ENCODE data around the gene SEL1L. TPM values are rescaled to one million over a fixed set of nuclear protein-coding genes. Genes with fewer than 3 reads are reported as not detected.
A peak's percentile ranks its signal among the peaks of the same experiment; 100 is the strongest.

The SEL1L gene
- total and polyA plus RNA-seq, 2 of the 13 experiments (the other 11 are each of a cell fraction or from before 2014, with no cell fraction given), result 15.3 to 61.0 TPM

GRCh38 chr14:81516986-81517797 is 16.5 kb downstream of the SEL1L start (continued):
- TF ChIP-seq HIC2 (CRISPR knock-in tag; IDR thresholded peaks at IDR 0.05; ENCODE audit: low read depth), result no peak
- TF ChIP-seq ZNF704 (CRISPR knock-in tag; IDR thresholded peaks at IDR 0.05; ENCODE audit: borderline replicate concordance), result no peak
- TF ChIP-seq NCOA2 (CRISPR knock-in tag; IDR thresholded peaks at IDR 0.05), result peak; percentile 47; the same call in 1 of the 2 replicates
- TF ChIP-seq THAP9 (CRISPR knock-in tag; IDR thresholded peaks at IDR 0.05; ENCODE audit: borderline replicate concordance), result no peak
- 0 out of 2 replicates have a peak, but pooled peaks have one; percentile 24 for TF ChIP-seq PPARG (CRISPR knock-in tag; conservative IDR thresholded peaks at IDR 0.05)
- TF ChIP-seq ZBTB7A (CRISPR knock-in tag; IDR thresholded peaks at IDR 0.05), result no peak
- TF ChIP-seq FOXO1 (CRISPR knock-in tag; IDR thresholded peaks at IDR 0.05), result no peak
- peak; percentile 48; the same call in 1 of the 2 replicates for TF ChIP-seq ARID5B (CRISPR knock-in tag; IDR thresholded peaks at IDR 0.05)
- TF ChIP-seq PAXIP1 (CRISPR knock-in tag; conservative IDR thresholded peaks at IDR 0.05), result peak; percentile 80
- no peak for TF ChIP-seq ZFP91 (CRISPR knock-in tag; IDR thresholded peaks at IDR 0.05; ENCODE audit: borderline replicate concordance)
- TF ChIP-seq SMARCC2 (IDR thresholded peaks at IDR 0.05), result no peak
- no peak; the same call in 1 of the 2 replicates for TF ChIP-seq MED1 (CRISPR knock-in tag; IDR thresholded peaks at IDR 0.05)
